Tibial nerve (tissue), 4 donors: ENCODE measurements around the gene BMPR1B. TPM values are rescaled to one million over a fixed set of nuclear protein-coding genes. Genes with fewer than 3 reads are reported as not detected.
"Not testable (repeated sequence)": the region's sequence is repeated elsewhere in the genome, so short reads cannot be mapped to it uniquely, and the experiment has no call there.

Experiments used
- DNase-seq, 2 donors: peaks; one replicate each; pipeline ENCODE4 v3.0.0-alpha.2; 2019; ENCODE audit warnings: low spot score in 2 of 2
- H3K27ac ChIP-seq, 4 donors: fragments of 200-600 bp; sonication (generic) in 3 of 4; one replicate each; pipeline ENCODE4 v1.5.1; 2017 to 2019; ENCODE audit warnings: mild to moderate bottlenecking in 1 of 4
- H3K27me3 ChIP-seq, 2 donors: fragments of 200-600 bp; sonication (generic) in 1 of 2; one replicate each; pipeline versions ENCODE4 v1.5.1 to v1.6.0; 2017 to 2019
- H3K36me3 ChIP-seq, 3 donors: fragments of 200-600 bp; sonication (generic); one replicate each; pipeline ENCODE4 v1.5.1; 2018 to 2019
- H3K4me1 ChIP-seq, 4 donors: fragments of 200-600 bp; sonication (generic) in 3 of 4; one replicate each; pipeline ENCODE4 v1.5.1; 2017 to 2019
- H3K4me3 ChIP-seq, 4 donors: fragments of 200-600 bp; sonication (generic) in 3 of 4; one replicate each; pipeline ENCODE4 v1.5.1; 2017 to 2019; ENCODE audit warnings: mild to moderate bottlenecking in 1 of 4, moderate library complexity in 1 of 4
- H3K9me3 ChIP-seq, 4 donors: fragments of 200-600 bp; sonication (generic) in 3 of 4; one replicate each; pipeline ENCODE4 v1.5.1; 2017 to 2019
- CTCF ChIP-seq, 5 experiments: fragments of 200-600 bp in 3 of 5; fragments of 450-650 bp in 2 of 5; sonication (generic) in 3 of 5; IDR thresholded peaks; one replicate each; pipeline ENCODE4 v1.5.1; 2016 to 2019; ENCODE audit warnings: antibody characterized with exemption in 5 of 5, mild to moderate bottlenecking in 3 of 5, moderate library complexity in 2 of 5
- EP300 ChIP-seq, 2 donors: sonication (generic); formaldehyde crosslinking; IDR thresholded peaks; one replicate each; pipeline ENCODE4 v1.6.1; 2017; ENCODE audit warnings: antibody characterized with exemption in 2 of 2, mild to moderate bottlenecking in 1 of 2
- POLR2A ChIP-seq, 2 donors: fragments of 450-650 bp; IDR thresholded peaks; one replicate each; pipeline ENCODE4 v1.6.1; 2017; ENCODE audit warnings: antibody characterized with exemption in 2 of 2, mild to moderate bottlenecking in 2 of 2, moderate library complexity in 2 of 2
- WGBS, 2 donors: methylation state at CpG; one replicate each; pipeline ENCODE4 v1.1.5; 2018; 5-methylcytosine and 5-hydroxymethylcytosine counted together
- total RNA-seq, 4 donors: library from RNA; depleted of rRNA; stranded (reverse); fragments of >200 nt; gene quantifications; one replicate each; pipeline ENCODE4 v1.1.0, GENCODE V29; 2016

BMPR1B gene
- total RNA-seq, 4 donors from 2014 or later, result 9.3 to 32.1 (median 26.1) TPM

GRCh38 chr4:94833394-94833793 lies 75.6 kb downstream of the BMPR1B start:
- Histone ChIP-seq H3K27ac (peak overlapping the region in 2 of 4 donors; percentile 18 to 69), H3K27me3 (no peaks in the 10 kb centered on the region), H3K36me3 (no peaks in the 10 kb centered on the region), H3K4me1 (peaks cover 0 to 24% (median 0%) of the 10 kb centered on the region in 4 donors), H3K9me3 (peaks cover 0 to 2% (median 0%) of the 10 kb centered on the region in 4 donors), H3K4me3 (no peak overlapping the region)
- no peak for DNase-seq
- WGBS, 2 donors, result 55 to 59% methylated on average over 1 of the region's 1 CpG
- TF ChIP-seq EP300 (IDR thresholded peaks at IDR 0.05) (peak in 1 of 2 donors; percentile 62), POLR2A (IDR thresholded peaks at IDR 0.05) (no peak), CTCF (IDR thresholded peaks at IDR 0.05) (no peak)

GRCh38 chr4:94834501-94834900 lies 76.7 kb downstream of the BMPR1B start:
- DNase-seq, result no peak
- peaks cover 0 to 2% (median 0%) of the 10 kb centered on the region in 4 donors for H3K9me3 ChIP-seq
- no peaks in the 10 kb centered on the region for H3K36me3 ChIP-seq
- H3K4me1 ChIP-seq, result peaks cover 0 to 24% (median 0%) of the 10 kb centered on the region in 4 donors
- peak overlapping the region in 1 of 4 donors; percentile 69 for H3K27ac ChIP-seq
- H3K4me3 ChIP-seq, result no peak overlapping the region
- no peaks in the 10 kb centered on the region for H3K27me3 ChIP-seq
- TF ChIP-seq EP300 (IDR thresholded peaks at IDR 0.05) (no peak), POLR2A (IDR thresholded peaks at IDR 0.05) (no peak), CTCF (IDR thresholded peaks at IDR 0.05) (no peak)
- WGBS, 2 donors, result 82 to 85% methylated on average over 1 of the region's 1 CpG

- H3K27ac ChIP-seq, H3K36me3 ChIP-seq, H3K27me3 ChIP-seq, DNase-seq, H3K4me1 ChIP-seq, H3K4me3 ChIP-seq: not testable (repeated sequence)
- peaks cover 0 to 11% (median 0%) of the 10 kb centered on the region in 4 donors for H3K9me3 ChIP-seq
- WGBS, 2 donors, result 88 to 90% methylated on average over 29 of the region's 29 CpGs
Observed at GRCh38 chr4:94841166-94841863, 83.6 kb downstream of the BMPR1B start.

GRCh38 chr4:94841864-94842221 lies 84.1 kb downstream of the BMPR1B start:
- DNase-seq, result no peak
- Histone ChIP-seq H3K27ac (no peak overlapping the region), H3K4me3 (no peak overlapping the region), H3K27me3 (no peaks in the 10 kb centered on the region), H3K4me1 (no peaks in the 10 kb centered on the region), H3K9me3 (peaks cover 0 to 9% (median 0%) of the 10 kb centered on the region in 4 donors), H3K36me3 (no peaks in the 10 kb centered on the region)
- WGBS, 2 donors, result 54 to 55% methylated on average over 3 of the region's 3 CpGs
- no peak for TF ChIP-seq POLR2A (IDR thresholded peaks at IDR 0.05)
- no peak for TF ChIP-seq EP300 (IDR thresholded peaks at IDR 0.05)
- no peak for TF ChIP-seq CTCF (IDR thresholded peaks at IDR 0.05)

- no peak overlapping the region for H3K27ac ChIP-seq
- TF ChIP-seq CTCF (IDR thresholded peaks at IDR 0.05) (no peak), EP300 (IDR thresholded peaks at IDR 0.05) (no peak), POLR2A (IDR thresholded peaks at IDR 0.05) (no peak)
Observed at GRCh38 chr4:94843216-94843615, 85.5 kb downstream of the BMPR1B start.

More at GRCh38 chr4:94843216-94843615, 85.5 kb downstream of the BMPR1B start:
- Histone ChIP-seq H3K4me1 (no peaks in the 10 kb centered on the region), H3K27me3 (no peaks in the 10 kb centered on the region), H3K4me3 (no peak overlapping the region), H3K9me3 (peaks cover 0 to 9% (median 0%) of the 10 kb centered on the region in 4 donors), H3K36me3 (no peaks in the 10 kb centered on the region)
- no peak for DNase-seq
